K562 (cell line): ENCODE measurements around the gene CDKN1C. TPM values are rescaled to one million over a fixed set of nuclear protein-coding genes. Genes with fewer than 3 reads are reported as not detected.

ENCODE experiments used
- BDP1 ChIP-seq: IDR thresholded peaks from 3 replicates; pipeline ENCODE4 v1.6.1; 2011; ENCODE audit not compliant: insufficient read length, insufficient read depth
- JUND ChIP-seq, 2 experiments: IDR thresholded peaks; 2 replicates in 1 of 2; 3 replicates in 1 of 2; pipeline ENCODE4 v1.6.1; 2011; ENCODE audit warnings: borderline replicate concordance in 2 of 2, low read depth in 2 of 2, low read length in 2 of 2, improper control_type of control experiment in 1 of 2, missing biosample characterization in 1 of 2, missing genetic modification characterization in 1 of 2, missing genetic modification reagents in 1 of 2
- L3MBTL2 ChIP-seq: fragments of 450-650 bp; IDR thresholded peaks from 2 replicates; pipeline ENCODE4 v1.6.1; 2016; ENCODE audit warnings: mild to moderate bottlenecking, moderate library complexity
- SAFB2 ChIP-seq: fragments of 200-400 bp; formaldehyde crosslinking; IDR thresholded peaks from 2 replicates; pipeline ENCODE4 v1.6.1; 2018; ENCODE audit warnings: borderline replicate concordance, low read length, low read depth, moderate library complexity; ENCODE audit not compliant: severe bottlenecking
- TAF7 ChIP-seq: fragments of 450-650 bp; IDR thresholded peaks from 2 replicates; pipeline ENCODE4 v1.6.1; 2016; ENCODE audit warnings: missing genetic modification characterization, missing compliant biosample characterization
- TCFL5 ChIP-seq: fragments of 250-450 bp; sonication (Bioruptor Pico); conservative IDR thresholded peaks from 2 replicates; pipeline ENCODE4 v1.6.1; 2021; ENCODE audit warnings: mild to moderate bottlenecking, moderate library complexity, matching md5 sums
- TSC22D4 ChIP-seq: fragments of 450-650 bp; IDR thresholded peaks from 2 replicates; pipeline ENCODE4 v1.6.1; 2016; ENCODE audit warnings: missing genetic modification characterization, missing biosample characterization, control low read depth
- ZKSCAN3 ChIP-seq: fragments of 250-450 bp; sonication (Bioruptor Pico); IDR thresholded peaks from 2 replicates; pipeline ENCODE4 v1.4.0; 2020
- polyA plus RNA-seq, 8 experiments: library from polyadenylated mRNA; depleted of rRNA in 4 of 8; stranded (reverse) in 5 of 8; unstranded in 3 of 8; fragments of >200 nt; fragmentation: Nextera tagmentation in 2 of 8; fragmentation: Illumina TruSeq in 1 of 8; extraction: Ambion mirVana in 2 of 8; extraction: Trizol in 1 of 8; gene quantifications; 2 replicates each; pipeline versions ENCODE4 v1.2.1 to v1.2.3, GENCODE V29; 2011 to 2014; ENCODE audit warnings: inconsistent platforms in 1 of 8, missing spikeins in 1 of 8
- total RNA-seq, 7 experiments: library from RNA; depleted of rRNA in 6 of 7; stranded (reverse); fragments of >200 nt in 6 of 7; fragmentation: Illumina TruSeq in 2 of 7; extraction: Trizol in 2 of 7; gene quantifications; 2 replicates each; pipeline versions ENCODE4 v1.2.1 to v1.2.3, GENCODE V29; 2011 to 2021; ENCODE audit warnings: low replicate concordance in 1 of 7
- TF ChIP-seq, protein P1 (sequence below): sonication (generic); formaldehyde crosslinking; IDR thresholded peaks from 2 replicates; pipeline ENCODE4 v1.8.1; 2023; ENCODE audit warnings: mild to moderate bottlenecking, missing genetic modification reagents
- TF ChIP-seq, protein P2 (sequence below): fragments of 450-650 bp; IDR thresholded peaks from 2 replicates; pipeline ENCODE4 v1.6.1; 2016; ENCODE audit warnings: low read depth

CDKN1C gene
- total and polyA plus RNA-seq, 9 of the 15 experiments (the other 6 are each of a cell fraction or from before 2014, with no cell fraction given), result 2.8 to 21.1 (median 9.3) TPM

DNA sequence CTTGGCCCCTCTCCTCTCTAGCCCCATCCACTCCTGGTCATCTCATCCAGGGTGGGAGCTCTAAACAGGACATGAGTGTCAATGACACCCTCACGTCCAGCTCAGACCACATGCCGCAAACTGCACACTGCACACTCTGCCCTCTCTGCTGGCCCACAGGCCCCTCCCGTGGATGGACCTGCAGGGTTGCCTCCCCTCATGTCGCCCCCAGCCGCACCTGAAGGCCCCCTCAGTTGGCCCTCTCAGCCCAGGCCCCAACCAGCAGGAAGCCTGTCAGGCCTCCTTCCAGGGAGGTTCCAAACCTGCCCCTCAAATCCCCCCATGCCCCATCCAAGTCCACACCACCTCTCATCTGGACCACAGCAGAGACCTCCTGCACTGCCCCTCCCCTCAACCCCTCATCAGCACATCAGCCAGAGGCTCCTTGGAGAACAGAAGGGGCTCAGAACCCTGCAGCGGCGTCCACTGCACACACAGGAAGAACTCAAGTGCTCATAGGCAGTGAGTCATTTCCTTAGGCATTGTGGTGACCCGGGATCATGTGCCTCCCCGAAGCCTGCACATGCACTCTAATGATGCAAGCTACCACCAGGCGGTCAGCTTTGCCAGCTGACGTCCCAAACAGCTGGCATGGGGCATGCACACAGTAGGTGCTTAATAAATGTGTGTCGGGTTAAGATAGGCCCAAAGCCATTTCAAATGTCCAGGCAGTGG, 12.9 kb upstream of the CDKN1C start (continued):
- TF ChIP-seq, protein P1, sequence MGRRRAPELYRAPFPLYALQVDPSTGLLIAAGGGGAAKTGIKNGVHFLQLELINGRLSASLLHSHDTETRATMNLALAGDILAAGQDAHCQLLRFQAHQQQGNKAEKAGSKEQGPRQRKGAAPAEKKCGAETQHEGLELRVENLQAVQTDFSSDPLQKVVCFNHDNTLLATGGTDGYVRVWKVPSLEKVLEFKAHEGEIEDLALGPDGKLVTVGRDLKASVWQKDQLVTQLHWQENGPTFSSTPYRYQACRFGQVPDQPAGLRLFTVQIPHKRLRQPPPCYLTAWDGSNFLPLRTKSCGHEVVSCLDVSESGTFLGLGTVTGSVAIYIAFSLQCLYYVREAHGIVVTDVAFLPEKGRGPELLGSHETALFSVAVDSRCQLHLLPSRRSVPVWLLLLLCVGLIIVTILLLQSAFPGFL, result no peak
- TF ChIP-seq TAF7, result no peak
- TF ChIP-seq JUND (IDR thresholded peaks at IDR 0.05; ENCODE audit: borderline replicate concordance, low read depth, low read length), result peak; percentile 93
- peak; percentile 61; the same call in 1 of the 3 replicates for TF ChIP-seq JUND (tag; IDR thresholded peaks at IDR 0.05; ENCODE audit: borderline replicate concordance, low read depth, low read length)
- TF ChIP-seq TSC22D4, result no peak
- no peak for TF ChIP-seq BDP1
- peak; percentile 53; the same call in 1 of the 2 replicates for TF ChIP-seq TCFL5
- no peak for TF ChIP-seq SAFB2
- TF ChIP-seq, protein P2, sequence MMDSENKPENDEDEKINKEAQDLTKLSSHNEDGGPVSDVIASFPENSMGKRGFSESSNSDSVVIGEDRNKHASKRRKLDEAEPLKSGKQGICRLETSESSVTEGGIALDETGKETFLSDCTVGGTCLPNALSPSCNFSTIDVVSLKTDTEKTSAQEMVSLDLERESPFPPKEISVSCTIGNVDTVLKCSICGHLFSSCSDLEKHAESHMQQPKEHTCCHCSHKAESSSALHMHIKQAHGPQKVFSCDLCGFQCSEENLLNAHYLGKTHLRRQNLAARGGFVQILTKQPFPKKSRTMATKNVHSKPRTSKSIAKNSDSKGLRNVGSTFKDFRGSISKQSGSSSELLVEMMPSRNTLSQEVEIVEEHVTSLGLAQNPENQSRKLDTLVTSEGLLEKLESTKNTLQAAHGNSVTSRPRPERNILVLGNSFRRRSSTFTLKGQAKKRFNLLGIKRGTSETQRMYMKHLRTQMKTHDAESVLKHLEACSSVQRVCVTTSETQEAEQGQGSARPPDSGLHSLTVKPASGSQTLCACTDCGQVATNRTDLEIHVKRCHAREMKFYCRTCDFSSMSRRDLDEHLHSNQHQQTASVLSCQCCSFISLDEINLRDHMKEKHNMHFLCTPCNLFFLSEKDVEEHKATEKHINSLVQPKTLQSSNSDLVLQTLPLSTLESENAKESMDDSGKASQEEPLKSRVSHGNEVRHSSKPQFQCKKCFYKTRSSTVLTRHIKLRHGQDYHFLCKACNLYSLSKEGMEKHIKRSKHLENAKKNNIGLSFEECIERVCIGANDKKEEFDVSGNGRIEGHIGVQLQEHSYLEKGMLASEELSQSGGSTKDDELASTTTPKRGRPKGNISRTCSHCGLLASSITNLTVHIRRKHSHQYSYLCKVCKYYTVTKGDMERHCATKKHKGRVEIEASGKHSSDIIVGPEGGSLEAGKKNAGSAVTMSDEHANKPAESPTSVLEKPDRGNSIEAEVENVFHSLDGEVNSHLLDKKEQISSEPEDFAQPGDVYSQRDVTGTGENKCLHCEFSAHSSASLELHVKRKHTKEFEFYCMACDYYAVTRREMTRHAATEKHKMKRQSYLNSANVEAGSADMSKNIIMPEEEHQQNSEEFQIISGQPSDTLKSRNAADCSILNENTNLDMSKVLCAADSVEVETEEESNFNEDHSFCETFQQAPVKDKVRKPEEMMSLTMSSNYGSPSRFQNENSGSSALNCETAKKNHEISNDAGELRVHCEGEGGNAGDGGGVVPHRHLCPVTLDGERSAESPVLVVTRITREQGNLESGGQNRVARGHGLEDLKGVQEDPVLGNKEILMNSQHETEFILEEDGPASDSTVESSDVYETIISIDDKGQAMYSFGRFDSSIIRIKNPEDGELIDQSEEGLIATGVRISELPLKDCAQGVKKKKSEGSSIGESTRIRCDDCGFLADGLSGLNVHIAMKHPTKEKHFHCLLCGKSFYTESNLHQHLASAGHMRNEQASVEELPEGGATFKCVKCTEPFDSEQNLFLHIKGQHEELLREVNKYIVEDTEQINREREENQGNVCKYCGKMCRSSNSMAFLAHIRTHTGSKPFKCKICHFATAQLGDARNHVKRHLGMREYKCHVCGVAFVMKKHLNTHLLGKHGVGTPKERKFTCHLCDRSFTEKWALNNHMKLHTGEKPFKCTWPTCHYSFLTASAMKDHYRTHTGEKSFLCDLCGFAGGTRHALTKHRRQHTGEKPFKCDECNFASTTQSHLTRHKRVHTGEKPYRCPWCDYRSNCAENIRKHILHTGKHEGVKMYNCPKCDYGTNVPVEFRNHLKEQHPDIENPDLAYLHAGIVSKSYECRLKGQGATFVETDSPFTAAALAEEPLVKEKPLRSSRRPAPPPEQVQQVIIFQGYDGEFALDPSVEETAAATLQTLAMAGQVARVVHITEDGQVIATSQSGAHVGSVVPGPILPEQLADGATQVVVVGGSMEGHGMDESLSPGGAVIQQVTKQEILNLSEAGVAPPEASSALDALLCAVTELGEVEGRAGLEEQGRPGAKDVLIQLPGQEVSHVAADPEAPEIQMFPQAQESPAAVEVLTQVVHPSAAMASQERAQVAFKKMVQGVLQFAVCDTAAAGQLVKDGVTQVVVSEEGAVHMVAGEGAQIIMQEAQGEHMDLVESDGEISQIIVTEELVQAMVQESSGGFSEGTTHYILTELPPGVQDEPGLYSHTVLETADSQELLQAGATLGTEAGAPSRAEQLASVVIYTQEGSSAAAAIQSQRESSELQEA, result no peak
- TF ChIP-seq ZKSCAN3, result no peak
- TF ChIP-seq L3MBTL2, result peak; percentile 98
